OCI-LY3 (cell line): ENCODE measurements around the gene CA10.

ENCODE experiments used
- H2AFZ ChIP-seq: fragments of 200-600, 300-600 bp; shearing (Covaris generic); 2 replicates; pipeline ENCODE4 v1.6.0; 2014; ENCODE audit warnings: antibody characterized with exemption, low read depth, low read length
- H3K27ac ChIP-seq: fragments of 200-600, 300-600 bp; sonication (generic); 2 replicates; pipeline ENCODE4 v1.5.1; 2014; ENCODE audit warnings: mild to moderate bottlenecking, low read length, moderate library complexity, mixed read lengths
- H3K27me3 ChIP-seq: fragments of 200-600, 300-600 bp; sonication (generic); 2 replicates; pipeline ENCODE4 v1.6.1; 2014; ENCODE audit warnings: low read depth, low read length, mixed read lengths
- H3K36me3 ChIP-seq: fragments of 200-600, 300-600 bp; sonication (generic); replicated peaks from 2 replicates; pipeline ENCODE3; 2014; ENCODE audit warnings: low read depth, low read length, mixed read lengths
- H3K4me1 ChIP-seq: fragments of 300-600, 200-600 bp; sonication (generic); 2 replicates; pipeline ENCODE4 v1.6.1; 2014; ENCODE audit warnings: low read length, mixed read lengths
- H3K4me2 ChIP-seq: fragments of 200-600, 300-600 bp; sonication (generic); 2 replicates; pipeline ENCODE4 v1.6.1; 2014; ENCODE audit warnings: low read length, mixed read lengths
- H3K4me3 ChIP-seq: fragments of 300-600, 200-600 bp; sonication (generic); 2 replicates; pipeline ENCODE4 v1.5.1; 2014; ENCODE audit warnings: antibody characterized with exemption, mild to moderate bottlenecking, low read length, moderate library complexity
- H3K79me2 ChIP-seq: fragments of 300-600, 200-600 bp; shearing (Covaris generic); 2 replicates; pipeline ENCODE4 v1.6.1; 2014; ENCODE audit warnings: mild to moderate bottlenecking, low read length, mixed read lengths
- H3K9ac ChIP-seq: fragments of 300-600, 200-600 bp; shearing (Covaris generic); 2 replicates; pipeline ENCODE4 v1.6.0; 2014; ENCODE audit warnings: mild to moderate bottlenecking, low read length, moderate library complexity
- H3K9me3 ChIP-seq: fragments of 200-600, 300-600 bp; shearing (Covaris generic); 2 replicates; pipeline ENCODE4 v1.6.1; 2014; ENCODE audit warnings: low read length, mixed read lengths; ENCODE audit not compliant: insufficient read depth
- H4K20me1 ChIP-seq: fragments of 200-600, 300-600 bp; sonication (generic); 2 replicates; pipeline ENCODE4 v1.6.1; 2016; ENCODE audit warnings: low read length, mixed read lengths; ENCODE audit not compliant: insufficient read depth
- CTCF ChIP-seq: fragments of 200-600, 300-600 bp; sonication (generic); IDR thresholded peaks from 2 replicates; pipeline ENCODE4 v1.5.1; 2014; ENCODE audit warnings: antibody characterized with exemption, low read length, low read depth
- EZH2phosphoT487 ChIP-seq: fragments of 200-600 bp; shearing (Covaris generic); IDR thresholded peaks from 2 replicates; pipeline ENCODE4 v1.6.1; 2018; ENCODE audit warnings: antibody characterized with exemption, mixed run types, low read depth

CA10 gene

GRCh38 chr17:52047086-52047485 lies 111.4 kb downstream of the CA10 start:
- Histone ChIP-seq H4K20me1 (no peaks in the 10 kb centered on the region), H3K79me2 (no peaks in the 10 kb centered on the region), H3K27me3 (no peaks in the 10 kb centered on the region; the same call in 1 of the 2 replicates), H3K9ac (no peak overlapping the region; the same call in 1 of the 2 replicates), H3K27ac (no peak overlapping the region), H3K4me2 (no peak overlapping the region), H3K36me3 (no peaks in the 10 kb centered on the region), H3K4me1 (no peaks in the 10 kb centered on the region), H2AFZ (no peak overlapping the region), H3K4me3 (no peak overlapping the region), H3K9me3 (no peaks in the 10 kb centered on the region)
- TF ChIP-seq CTCF (no peak), EZH2phosphoT487 (no peak)

- no peaks in the 10 kb centered on the region for H4K20me1 ChIP-seq
- TF ChIP-seq CTCF (no peak), EZH2phosphoT487 (no peak)
- H3K27me3 ChIP-seq, result no peaks in the 10 kb centered on the region
- H3K27ac ChIP-seq, result no peak overlapping the region
- H3K4me2 ChIP-seq, result no peak overlapping the region
- H2AFZ ChIP-seq, result no peak overlapping the region
- H3K4me3 ChIP-seq, result no peak overlapping the region
- no peaks in the 10 kb centered on the region for H3K79me2 ChIP-seq
- no peaks in the 10 kb centered on the region for H3K36me3 ChIP-seq
- H3K9me3 ChIP-seq, result no peaks in the 10 kb centered on the region
- H3K4me1 ChIP-seq, result no peaks in the 10 kb centered on the region
- no peak overlapping the region for H3K9ac ChIP-seq
These were observed 117.3 kb downstream of the CA10 start for GRCh38 chr17:52041123-52041617.

GRCh38 chr17:52036416-52036815 lies 122.1 kb downstream of the CA10 start:
- H3K4me2 ChIP-seq, result no peak overlapping the region
- H3K4me1 ChIP-seq, result no peaks in the 10 kb centered on the region
- H4K20me1 ChIP-seq, result no peaks in the 10 kb centered on the region
- no peaks in the 10 kb centered on the region for H3K79me2 ChIP-seq
- H3K9me3 ChIP-seq, result no peaks in the 10 kb centered on the region
- H3K4me3 ChIP-seq, result no peak overlapping the region
- no peaks in the 10 kb centered on the region for H3K36me3 ChIP-seq
- TF ChIP-seq EZH2phosphoT487, result no peak
- TF ChIP-seq CTCF, result no peak
- no peaks in the 10 kb centered on the region for H3K27me3 ChIP-seq
- no peak overlapping the region for H3K9ac ChIP-seq
- no peak overlapping the region for H2AFZ ChIP-seq
- H3K27ac ChIP-seq, result no peak overlapping the region

- Histone ChIP-seq H2AFZ (no peak overlapping the region), H3K4me1 (no peaks in the 10 kb centered on the region), H3K4me2 (no peak overlapping the region), H3K27ac (no peak overlapping the region), H4K20me1 (no peaks in the 10 kb centered on the region), H3K36me3 (no peaks in the 10 kb centered on the region), H3K27me3 (no peaks in the 10 kb centered on the region), H3K4me3 (no peak overlapping the region), H3K79me2 (no peaks in the 10 kb centered on the region), H3K9me3 (no peaks in the 10 kb centered on the region), H3K9ac (no peak overlapping the region)
- no peak for TF ChIP-seq EZH2phosphoT487
- TF ChIP-seq CTCF, result no peak
These were observed 123.1 kb downstream of the CA10 start for GRCh38 chr17:52035336-52035915.
